Stimulated activated CD4-positive, alpha-beta T cell treated with anti-CD3 and anti-CD28 coated beads, Interleukin-15, amount 100 ng/mL, for 24 hours (primary cell): ENCODE measurements around the gene CACNA2D2.

ENCODE experiments used
- DNase-seq: peaks from one replicate; pipeline ENCODE4 v3.0.0-alpha.2; 2020

The CACNA2D2 gene

DNA sequence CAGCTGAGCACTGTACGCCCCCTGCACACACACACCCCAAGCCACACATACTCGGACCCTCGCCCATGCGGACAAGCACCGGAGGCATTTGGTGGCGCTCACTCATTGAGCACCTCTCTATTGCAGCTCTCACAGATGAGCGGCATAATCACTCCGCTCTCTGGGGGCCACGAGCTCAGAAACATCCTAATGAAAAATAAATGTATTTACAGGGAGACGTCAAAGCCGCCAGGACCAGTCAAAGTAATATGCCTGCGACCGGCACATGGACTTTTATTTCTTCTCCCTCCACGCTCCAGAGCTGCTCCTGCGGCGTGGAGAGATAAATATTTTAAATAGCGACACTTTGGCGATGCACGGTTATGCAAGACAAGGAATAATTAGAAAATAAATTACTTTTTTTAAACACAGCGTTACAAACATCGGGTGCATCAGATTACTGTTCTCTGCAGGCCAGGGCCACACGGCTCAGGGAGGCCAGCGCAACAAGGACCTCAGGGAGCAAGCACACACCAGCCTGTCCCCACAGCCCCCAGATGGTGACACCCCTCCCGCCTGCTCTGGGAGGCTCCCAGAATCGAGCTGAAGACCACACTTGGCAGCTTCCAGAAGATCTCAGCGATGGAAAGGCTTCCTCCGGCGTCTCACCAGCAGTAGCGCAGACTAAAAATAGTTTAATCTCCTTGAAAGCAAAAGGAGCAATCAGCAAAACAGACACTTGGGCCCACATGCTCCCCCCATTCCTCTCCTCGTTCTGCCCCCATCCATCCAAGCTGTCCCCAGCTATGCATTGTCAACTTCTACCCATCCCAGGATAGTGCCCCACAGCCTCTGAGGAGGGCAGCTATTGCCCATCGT, 48.0 kb downstream of the CACNA2D2 start:
- DNase-seq, result no peak

DNA sequence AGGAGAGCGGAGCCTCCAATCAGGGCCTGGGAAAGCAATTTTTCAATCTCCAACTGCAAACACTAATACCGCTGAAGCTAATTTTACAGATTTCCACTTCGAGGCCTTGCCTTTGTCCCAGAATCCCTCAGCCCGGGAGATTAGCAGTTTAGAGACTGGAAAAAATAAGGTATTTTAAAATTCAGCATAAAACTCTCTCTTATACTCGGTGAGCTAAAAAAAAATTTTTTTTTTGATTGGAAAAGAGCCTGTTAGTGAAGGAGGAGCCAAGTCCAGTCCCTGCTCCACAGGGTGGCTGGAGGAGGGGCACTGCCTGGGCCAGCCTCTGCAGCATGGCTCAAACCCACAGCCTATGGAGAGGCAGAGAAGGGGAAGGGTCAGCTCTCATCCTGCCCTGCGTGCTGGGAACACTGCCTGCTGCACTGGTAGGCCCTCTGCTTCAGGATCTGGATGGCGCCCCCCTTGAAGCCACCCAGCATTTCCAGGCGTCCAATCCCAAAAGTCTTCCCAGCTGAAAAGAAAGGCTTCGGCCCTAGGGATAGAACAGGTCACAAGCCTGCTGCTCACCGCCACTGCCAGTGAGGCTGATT, 48.9 kb downstream of the CACNA2D2 start:
- DNase-seq, result no peak

DNA sequence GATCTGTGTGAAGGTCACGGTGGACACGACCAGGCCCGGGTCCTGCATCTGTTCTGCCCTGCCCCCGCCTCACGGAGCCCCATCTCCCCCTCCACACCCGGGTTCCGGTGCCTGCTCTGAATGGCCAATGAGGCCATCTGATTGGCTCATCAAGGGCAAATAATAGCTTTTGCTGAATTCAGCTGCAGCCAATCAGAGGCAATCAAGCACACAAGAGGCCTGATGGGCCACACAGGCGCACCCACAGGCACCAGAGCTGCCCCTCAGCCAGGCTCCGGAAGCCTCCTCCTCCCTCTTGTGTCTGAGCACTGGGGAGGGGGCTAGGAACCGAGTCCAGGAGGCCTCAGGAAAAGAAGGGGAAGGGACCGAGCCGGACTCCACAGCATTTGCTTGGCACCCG, 49.5 kb downstream of the CACNA2D2 start:
- no peak for DNase-seq

DNA sequence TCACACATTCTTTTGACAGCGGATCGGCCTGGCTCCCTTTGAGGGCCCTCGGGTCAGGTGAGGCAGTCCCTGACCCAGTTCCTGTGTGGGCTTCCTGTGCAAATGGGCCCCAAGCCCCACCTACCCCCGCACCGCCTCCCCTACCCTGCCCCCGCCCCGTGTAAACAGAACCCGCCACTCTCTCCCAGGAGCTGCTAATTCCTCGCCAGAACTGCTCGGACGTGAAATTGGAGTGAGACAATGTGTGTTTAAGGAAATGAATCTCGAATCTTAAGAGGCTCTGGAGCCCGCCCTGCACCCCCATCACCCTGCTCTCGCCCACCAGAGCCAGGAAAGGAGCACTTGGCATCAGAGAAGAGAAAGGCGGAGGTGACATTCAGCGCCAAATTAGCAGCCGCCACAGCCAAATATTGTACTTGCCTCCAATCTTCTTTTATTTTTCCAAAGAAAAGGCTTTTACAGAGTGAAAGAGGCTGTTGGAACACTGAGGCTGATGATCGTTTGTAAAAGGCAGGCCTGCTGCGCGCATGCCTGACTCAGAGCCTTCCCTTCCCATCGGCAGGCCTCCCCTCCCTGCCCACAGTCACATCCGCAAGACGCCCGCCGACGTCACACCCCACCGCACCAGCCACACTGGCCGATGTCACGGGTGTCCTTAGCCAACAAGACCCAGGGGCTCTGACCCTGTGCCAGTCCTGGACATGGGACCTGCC, 53.1 kb downstream of the CACNA2D2 start:
- peak; percentile 80 for DNase-seq

DNA sequence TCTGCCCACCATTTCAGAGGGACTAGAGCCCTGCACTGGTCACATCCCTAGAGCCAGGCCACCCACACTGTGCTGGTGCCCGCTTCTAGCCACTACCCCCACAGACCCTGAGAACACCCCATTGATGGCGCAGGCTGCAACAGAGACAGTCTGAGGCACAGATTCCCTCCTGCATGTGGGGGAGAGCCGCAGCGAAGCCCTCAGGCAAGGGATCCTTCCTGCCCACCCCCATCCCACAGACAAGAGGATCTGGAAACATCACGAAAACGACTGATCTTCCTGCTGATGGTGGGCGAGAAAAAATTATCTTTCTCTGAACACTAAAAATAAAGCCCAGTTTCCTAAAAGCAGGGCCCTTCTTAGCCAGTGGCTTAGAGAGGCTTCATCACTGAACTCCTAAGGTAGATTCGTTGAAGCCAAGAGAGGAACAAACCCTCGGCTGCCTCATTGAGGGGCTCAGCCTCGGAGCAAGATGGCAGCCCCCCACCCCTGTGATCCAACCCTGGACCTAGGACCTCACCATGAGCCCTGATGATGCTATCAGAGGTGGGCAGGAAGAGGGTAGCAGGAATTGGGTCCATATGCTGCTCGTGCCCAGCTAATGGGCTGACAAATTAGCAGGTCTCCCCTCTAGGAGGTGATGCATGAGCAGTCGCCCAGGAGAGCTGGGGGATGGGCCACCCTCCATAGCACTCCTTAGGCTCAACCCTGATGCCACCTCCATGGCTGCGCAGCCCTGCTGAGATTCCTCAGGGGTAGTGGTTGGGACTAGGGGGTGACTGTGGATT, 54.5 kb downstream of the CACNA2D2 start:
- no peak for DNase-seq

DNA sequence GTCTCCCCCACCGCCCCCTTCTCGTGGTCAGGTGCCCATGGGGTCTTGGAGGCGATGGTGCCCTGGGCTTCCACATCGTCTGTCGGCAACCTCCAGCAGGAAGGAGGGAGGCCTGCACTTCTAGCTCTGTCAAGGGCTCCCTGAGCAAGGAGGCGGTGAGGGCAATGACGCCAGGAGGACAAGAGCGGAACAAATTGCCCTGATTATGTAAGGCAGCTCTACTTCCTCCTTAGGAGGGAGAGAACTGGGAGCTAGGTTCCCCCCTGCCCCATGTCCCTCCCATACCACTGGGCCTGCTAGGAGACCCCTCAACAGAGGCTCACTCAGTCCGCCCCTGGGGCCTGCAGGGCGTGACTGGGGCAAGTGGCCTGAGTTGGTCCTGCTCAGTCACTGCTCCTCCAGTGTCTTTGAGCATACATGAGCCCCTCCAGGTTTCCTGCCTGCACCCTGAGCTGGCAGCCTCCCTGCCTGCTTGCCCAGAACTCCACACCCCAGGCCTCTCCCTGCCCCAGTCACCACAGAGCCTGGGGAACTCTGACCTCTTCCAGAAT, 56.1 kb downstream of the CACNA2D2 start:
- DNase-seq, result no peak

DNA sequence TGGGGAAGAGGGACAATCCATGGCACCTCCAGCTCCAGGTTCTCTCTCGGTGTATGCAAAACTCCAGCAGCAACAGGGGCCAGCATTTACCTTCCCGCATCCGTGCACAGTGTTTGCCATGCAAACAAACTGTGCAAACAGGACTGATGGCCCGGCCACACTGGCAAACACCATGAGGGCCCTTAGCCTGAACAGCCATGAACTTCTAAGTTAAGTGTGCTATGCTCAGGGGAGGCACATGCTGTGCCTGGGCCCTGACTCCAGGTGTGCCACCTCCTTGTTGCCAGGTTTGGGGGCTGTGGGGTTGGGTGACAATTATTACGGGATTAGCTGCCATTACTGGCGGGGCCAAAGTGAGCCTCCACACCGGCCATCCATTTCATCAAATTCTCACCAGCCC, 57.5 kb downstream of the CACNA2D2 start:
- no peak for DNase-seq

DNA sequence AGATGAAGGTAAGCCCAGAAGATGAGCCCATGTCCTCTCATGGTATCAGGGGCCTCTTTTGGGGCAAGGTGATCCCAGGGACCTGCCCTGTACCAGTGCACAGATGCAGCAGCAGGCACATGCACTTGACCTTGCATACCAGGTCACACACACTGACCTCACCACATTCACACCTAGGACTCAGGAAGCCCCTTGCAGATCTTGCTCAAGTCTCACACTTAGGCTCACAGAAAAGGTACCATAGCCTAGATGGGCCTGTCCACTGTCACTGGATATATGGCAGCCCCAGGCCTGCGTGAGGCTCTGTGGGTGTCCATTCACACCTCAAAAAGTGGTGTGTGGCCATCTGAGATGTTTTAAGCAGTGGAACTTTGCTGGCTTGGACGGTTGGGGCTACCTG, 58.7 kb downstream of the CACNA2D2 start:
- no peak for DNase-seq

DNA sequence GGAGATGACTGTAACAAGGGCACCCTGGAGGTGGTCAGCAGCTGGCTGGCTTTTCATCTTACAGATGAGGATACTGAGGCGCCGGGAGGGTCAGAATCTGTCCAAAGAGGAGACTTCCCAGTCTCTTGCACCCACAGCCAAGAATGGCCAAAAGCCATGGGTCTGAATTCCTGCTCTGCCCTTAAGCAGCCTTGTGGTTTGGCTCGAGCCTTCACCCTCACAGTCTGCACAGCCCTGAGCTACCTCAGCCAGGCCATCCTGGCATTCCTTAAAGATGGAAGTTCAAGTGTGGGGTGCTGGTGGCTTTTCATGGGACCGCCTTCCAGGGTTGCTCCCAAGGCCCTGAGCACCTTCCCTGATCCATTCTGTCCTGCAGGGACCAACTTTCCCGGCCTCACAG, 59.2 kb downstream of the CACNA2D2 start:
- DNase-seq, result no peak

DNA sequence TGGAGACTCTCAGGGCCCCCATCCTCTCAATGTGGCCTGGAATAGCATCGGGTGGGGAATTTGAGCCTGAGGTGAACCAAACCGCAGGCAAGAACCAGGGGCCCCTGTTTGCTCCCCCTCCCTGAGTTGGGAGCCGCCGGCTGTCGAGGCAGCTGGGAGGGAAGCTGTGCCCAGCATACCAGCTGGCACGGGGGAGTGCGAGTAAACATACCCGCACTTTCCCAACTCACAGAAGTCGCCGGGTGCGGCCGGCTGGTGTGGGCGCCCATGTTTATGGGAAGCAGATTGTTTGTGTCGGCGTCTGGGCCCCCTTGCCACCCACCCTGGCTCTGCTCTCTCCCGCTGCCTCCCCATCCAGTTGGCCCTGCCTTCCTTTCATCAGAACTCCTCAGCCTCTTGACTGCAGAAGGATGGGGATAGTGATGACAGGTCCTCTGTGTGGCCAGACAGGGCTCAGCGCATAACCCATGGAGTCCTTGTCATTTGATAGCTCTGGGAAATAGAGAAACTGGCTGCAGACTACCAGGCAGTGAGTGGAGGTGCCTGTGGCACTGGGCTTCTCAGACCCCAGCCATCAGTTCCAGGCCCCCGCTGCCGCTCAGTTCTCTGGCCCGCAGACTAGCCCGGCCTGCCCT, 60.4 kb downstream of the CACNA2D2 start:
- DNase-seq, result no peak

DNA sequence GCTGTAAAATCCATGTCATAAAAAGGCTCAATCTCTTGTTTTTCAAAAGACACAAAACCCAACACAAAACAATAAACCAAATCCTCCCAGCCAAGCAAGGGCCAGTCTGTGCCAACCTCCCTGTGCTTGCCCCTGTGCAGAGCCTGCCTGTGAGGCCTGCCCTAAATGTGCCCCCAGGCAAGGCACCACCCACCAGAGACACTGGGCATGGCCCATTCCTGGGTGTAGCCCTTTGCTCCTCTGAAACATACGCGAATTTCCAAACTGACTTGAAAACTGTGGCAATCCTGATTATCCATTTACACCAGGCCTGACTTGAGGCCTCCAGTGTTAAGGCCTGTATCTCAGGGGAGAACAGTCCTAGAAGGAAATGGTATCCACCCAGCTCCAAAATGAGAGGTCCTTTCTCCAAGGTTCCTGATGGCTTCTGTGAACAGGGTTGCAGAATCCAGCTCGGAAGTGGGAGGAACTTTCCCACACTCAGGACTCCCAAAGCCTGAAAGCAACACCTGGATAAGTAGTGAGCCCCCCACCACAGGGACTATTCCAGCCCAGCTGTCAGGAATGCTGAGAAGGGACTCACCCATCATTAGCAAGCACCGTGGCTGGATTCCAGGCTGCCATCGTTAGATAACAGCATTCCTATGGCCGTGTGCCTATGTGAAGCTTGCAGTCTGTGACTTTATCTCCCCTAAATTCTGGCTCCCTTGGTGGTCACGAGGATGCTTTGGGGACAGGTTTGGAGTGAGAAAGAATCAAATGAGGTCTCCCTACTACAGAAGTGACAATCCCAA, 61.8 kb downstream of the CACNA2D2 start:
- no peak for DNase-seq

DNA sequence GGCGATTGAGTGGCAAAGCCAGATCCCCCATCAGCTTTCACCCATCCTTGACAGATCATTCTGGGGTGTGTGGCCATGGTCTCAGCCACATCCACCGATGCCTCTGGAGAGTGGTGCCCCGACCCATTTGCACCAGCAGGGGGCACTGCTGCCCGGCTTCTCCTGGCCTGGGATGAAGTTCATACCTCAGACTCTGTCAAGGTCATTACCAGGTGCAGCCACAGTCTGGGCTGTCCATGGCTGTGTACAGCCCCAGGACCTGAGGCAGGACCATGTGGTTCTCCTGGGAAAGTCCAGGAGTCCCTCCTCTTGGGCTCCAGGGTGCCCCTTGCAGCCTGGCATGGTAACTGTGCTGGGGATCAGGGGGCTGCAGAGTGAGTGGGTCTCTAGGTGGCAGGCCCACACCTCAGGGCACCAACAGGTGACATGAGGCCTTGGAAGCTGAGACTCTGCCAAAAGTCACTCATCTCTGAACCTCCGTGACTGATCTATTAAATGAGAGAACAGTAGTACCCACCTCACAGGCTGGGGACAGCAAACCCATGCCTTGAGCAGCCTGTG, 67.2 kb downstream of the CACNA2D2 start:
- peak; percentile 82 for DNase-seq

DNA sequence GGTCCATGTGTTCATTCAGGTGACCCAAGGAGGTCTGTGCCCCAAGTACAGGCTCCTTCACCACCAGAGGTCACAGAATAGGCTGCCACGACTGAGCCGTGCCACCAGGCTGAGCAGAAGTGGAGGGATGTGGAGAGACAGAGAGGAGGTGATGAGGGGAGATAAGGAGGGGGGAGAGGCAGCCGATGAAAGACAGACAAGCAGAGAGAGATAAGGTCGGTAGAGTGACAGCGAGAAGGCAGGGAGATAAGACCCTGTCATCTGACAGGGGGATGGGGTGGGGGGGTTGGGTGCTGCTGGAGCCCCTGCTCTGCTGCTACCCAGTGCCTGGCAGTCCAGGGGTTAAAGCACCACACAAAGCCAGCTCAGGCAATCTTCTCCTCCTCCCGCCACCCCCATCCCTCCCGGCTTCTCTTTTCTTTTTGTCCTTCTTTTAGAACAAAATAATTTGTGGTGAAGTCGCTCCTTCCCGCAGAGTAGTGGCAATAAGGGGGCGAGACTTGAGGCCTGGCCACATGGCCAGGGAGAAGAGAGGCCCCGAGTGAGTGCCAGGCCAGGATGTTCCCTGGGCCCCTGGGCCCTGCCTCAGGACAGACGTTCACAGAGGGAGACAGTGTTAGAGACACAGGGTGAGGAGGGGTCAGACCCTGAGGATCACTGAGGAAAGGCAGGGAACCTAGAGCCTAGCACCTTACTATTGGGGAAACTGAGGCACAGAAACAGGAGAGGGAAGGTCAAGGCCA, 67.9 kb downstream of the CACNA2D2 start:
- DNase-seq, result no peak

DNA sequence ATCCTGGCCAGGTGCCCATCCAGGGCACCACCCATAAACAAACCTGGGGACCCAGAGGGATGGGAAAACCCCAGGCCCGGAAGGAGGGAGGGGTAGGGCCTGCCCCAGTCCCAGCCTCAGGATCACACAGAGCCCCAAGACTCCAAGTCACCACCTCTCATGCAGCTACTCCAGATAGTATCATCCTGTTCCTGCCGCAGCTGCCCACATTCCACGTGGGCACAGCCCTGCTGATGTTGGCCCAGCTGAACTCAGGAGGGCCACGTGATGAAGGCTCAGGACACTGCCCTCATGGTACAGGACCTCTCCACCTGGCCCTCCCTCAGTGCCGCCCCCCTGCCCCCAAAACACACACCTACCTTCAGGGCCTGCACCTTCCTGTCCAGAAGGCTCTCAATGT, 69.5 kb downstream of the CACNA2D2 start:
- DNase-seq, result no peak

DNA sequence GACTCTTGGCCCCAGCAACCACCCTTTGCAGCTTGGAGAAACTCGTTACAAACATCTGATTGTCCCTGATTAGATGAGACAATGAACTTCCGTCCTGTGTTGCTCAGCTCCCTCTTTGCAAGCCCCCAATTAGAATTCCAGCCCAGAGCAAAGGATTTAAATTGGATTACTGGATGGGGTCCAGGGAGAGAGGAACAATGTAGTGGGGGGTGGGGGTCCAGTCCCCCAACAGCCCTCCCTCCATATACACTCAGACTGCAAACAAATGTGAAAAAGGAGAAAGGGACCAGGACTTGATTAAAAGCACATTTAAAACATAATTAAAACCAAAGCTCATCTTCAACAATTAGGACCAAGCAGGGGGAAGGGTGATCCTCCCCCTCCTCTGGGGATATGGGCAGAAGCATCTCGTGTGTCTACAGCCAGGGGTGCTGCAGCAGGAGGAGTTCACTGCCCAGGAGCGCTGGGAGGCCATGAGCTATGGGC, 72.4 kb downstream of the CACNA2D2 start:
- DNase-seq, result no peak

DNA sequence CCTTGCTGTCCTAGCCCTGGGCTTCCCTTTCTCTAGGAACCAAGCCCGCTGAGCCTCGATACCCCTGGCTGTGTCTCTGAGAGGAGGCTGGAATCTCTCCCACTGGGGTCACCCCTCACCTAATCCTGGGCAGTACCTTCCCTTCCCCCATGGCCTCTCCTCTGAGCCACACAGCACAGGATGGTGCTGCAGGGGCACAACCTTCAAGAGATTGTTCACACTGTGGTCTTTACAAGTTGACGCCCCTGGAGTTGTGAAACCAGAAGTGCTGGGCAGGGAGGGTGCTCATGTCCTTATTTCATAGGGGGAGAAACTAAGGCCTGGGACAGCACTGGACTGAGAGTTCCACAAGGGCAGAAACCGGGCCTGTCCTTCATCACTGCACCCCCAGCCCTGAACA, 73.2 kb downstream of the CACNA2D2 start:
- no peak for DNase-seq

DNA sequence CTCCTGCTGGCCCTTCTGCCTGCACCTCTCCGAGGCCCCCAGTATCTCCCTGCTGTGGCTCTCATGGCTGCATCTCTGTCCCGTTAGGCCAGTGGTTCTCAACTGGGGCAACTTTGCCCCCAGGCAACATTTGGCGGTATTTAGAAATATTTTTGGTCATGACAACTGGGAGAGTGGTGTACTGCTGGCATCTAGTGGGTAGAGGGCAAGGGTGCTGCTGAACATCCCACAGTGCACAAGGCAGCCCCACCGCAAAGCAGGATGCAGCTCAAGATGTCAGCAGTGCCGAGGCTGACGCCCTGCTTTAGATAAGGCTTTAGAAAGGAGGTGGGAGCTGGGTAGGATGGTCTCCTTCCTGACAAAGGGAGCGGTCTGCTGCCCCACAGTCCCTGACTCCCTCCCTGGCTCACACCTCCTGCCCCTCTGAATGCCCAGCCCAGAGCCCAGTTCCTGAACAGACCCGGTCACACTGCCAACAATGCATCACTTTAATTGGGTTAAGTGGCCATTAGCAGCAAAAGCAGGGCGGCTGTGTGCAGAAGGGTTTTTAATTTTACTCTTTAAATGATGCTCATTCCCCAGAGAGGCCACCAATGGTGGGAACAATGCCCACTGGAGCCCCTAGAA, 75.3 kb downstream of the CACNA2D2 start:
- DNase-seq, result no peak

DNA sequence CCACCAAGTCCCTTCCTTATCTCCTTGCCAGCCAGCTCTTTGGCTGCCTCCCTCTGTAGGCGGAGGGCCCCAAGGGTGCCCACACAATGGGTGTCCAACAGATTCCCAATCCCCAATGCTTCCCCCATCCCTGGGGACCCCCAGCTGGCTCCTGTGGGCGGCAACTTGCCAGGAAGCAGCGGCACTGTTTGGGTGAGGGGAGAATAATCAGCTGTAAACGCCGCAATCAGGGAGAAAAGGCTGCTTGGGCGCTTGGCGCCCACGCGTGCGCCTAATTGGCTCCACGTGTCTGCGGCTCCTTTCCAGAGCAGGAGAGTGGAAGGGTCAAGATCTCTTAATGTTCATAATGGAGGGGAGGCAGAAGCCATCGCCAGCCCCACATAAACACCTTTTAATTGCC, 76.2 kb downstream of the CACNA2D2 start:
- no peak for DNase-seq

DNA sequence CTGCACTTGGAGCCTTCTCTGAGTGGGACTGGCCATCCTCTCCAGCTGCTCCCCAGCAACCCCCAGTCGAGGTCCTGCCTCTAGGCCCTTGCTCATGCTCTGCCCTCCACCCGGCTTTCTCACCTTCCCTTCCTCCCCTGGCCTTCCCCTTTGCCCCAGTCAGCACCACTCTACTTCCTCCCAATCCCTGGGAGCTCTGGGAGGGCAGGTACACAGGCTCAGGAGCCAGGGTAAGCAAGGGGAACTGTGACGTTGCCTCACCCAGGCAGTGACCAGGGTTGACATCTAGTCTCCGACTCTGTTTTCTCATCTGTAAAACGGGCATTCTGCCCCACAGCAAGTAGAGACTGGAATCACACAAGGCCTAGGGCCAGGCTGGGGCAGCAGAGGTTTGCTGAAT, 77.5 kb downstream of the CACNA2D2 start:
- DNase-seq, result no peak

DNA sequence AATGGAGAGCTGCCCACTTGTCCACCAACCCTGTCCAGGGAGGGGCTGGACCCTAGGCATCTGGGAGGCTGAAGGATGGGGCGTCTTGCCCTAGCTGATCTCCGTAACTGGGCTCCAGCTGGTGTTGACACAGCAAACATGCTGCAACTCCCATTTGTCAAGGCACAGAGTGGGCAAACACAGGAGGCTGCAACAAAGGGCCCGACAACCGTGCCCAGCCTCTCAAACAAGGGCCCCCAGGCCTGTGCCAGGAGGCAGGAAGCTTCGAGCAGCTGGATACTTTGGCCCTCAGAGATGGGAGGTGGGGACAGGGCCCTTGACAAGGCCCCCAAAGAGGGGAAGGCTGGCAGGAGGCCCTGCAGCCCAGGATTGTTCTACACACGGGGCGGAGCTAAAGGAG, 79.9 kb downstream of the CACNA2D2 start:
- no peak for DNase-seq
